H9 (cell line): ENCODE measurements around the gene RTN4R. TPM values are rescaled to one million over a fixed set of nuclear protein-coding genes. Genes with fewer than 3 reads are reported as not detected.
"Not testable (repeated sequence)": the region's sequence is repeated elsewhere in the genome, so short reads cannot be mapped to it uniquely, and the experiment has no call there.

Source experiments
- DNase-seq: peaks from one replicate; pipeline ENCODE4 v3.0.0-alpha.2; 2017
- H2AFZ ChIP-seq: one replicate; pipeline ENCODE4 v1.6.1; 2013; ENCODE audit warnings: mild to moderate bottlenecking, low read length, control low read depth, moderate library complexity
- H2AK5ac ChIP-seq: 2 replicates; pipeline ENCODE4 v1.6.1; 2013; ENCODE audit warnings: low read length, control low read depth, mixed read lengths; ENCODE audit not compliant: insufficient read length
- H2BK120ac ChIP-seq: one replicate; pipeline ENCODE4 v1.6.1; 2013; ENCODE audit warnings: low read depth, mild to moderate bottlenecking, low read length, control low read depth, inconsistent platforms; ENCODE audit not compliant: poor library complexity, severe bottlenecking
- H2BK12ac ChIP-seq: 2 replicates; pipeline ENCODE4 v1.6.1; 2013; ENCODE audit warnings: low read length, control low read depth, mixed read lengths, low read depth; ENCODE audit not compliant: insufficient read length
- H2BK15ac ChIP-seq: 2 replicates; pipeline ENCODE4 v1.6.1; 2013; ENCODE audit warnings: low read depth, low read length, control low read depth
- H2BK20ac ChIP-seq: one replicate; pipeline ENCODE4 v1.6.1; 2013; ENCODE audit warnings: low read depth, mild to moderate bottlenecking, low read length, control low read depth, inconsistent platforms; ENCODE audit not compliant: poor library complexity, severe bottlenecking
- H2BK5ac ChIP-seq: 2 replicates; pipeline ENCODE4 v1.6.1; 2013; ENCODE audit warnings: low read length, control low read depth, mixed read lengths; ENCODE audit not compliant: insufficient read length
- H3K14ac ChIP-seq: 2 replicates; pipeline ENCODE4 v1.6.1; 2013; ENCODE audit warnings: low read length, control low read depth; ENCODE audit not compliant: insufficient read depth
- H3K18ac ChIP-seq: 2 replicates; pipeline ENCODE4 v1.6.1; 2013; ENCODE audit warnings: low read depth, mild to moderate bottlenecking, mixed read lengths, low read length, control low read depth; ENCODE audit not compliant: insufficient read length
- H3K23ac ChIP-seq: 2 replicates; pipeline ENCODE4 v1.6.1; 2013; ENCODE audit warnings: low read length, control low read depth, mixed read lengths, low read depth; ENCODE audit not compliant: insufficient read length
- H3K23me2 ChIP-seq: 2 replicates; pipeline ENCODE4 v1.6.1; 2013; ENCODE audit warnings: low read depth, mild to moderate bottlenecking, mixed read lengths, low read length, control low read depth; ENCODE audit not compliant: insufficient read length, poor library complexity, severe bottlenecking
- H3K27ac ChIP-seq: 2 replicates; pipeline ENCODE4 v1.5.1; 2013; ENCODE audit warnings: low read length, control low read depth, mixed read lengths, low read depth; ENCODE audit not compliant: insufficient read length
- H3K27me3 ChIP-seq: 2 replicates; pipeline ENCODE4 v1.6.1; 2013; ENCODE audit warnings: low read length, control low read depth, inconsistent platforms; ENCODE audit not compliant: insufficient read depth
- H3K4ac ChIP-seq: 2 replicates; pipeline ENCODE4 v1.6.1; 2013; ENCODE audit warnings: low read depth, mild to moderate bottlenecking, control low read depth, inconsistent platforms, low read length, moderate library complexity
- H3K4me1 ChIP-seq: 2 replicates; pipeline ENCODE4 v1.6.1; 2013; ENCODE audit warnings: low read length, control low read depth, inconsistent platforms; ENCODE audit not compliant: insufficient read depth
- H3K4me2 ChIP-seq: 2 replicates; pipeline ENCODE4 v1.6.1; 2013; ENCODE audit warnings: low read length, control low read depth, mixed read lengths; ENCODE audit not compliant: insufficient read length, insufficient read depth
- H3K56ac ChIP-seq: 2 replicates; pipeline ENCODE4 v1.6.1; 2013; ENCODE audit warnings: low read depth, mild to moderate bottlenecking, mixed read lengths, low read length, control low read depth; ENCODE audit not compliant: insufficient read length
- H3K79me1 ChIP-seq: 2 replicates; pipeline ENCODE4 v1.6.1; 2013; ENCODE audit warnings: low read depth, mild to moderate bottlenecking, moderate library complexity, low read length, control low read depth, inconsistent platforms; ENCODE audit not compliant: insufficient read depth, poor library complexity, severe bottlenecking
- H3K79me2 ChIP-seq: 2 replicates; pipeline ENCODE4 v1.6.1; 2013; ENCODE audit warnings: low read length, control low read depth, inconsistent platforms; ENCODE audit not compliant: insufficient read depth
- H3K9ac ChIP-seq: 2 replicates; pipeline ENCODE4 v1.6.1; 2013; ENCODE audit warnings: low read length, control low read depth, mixed read lengths; ENCODE audit not compliant: insufficient read length; ENCODE audit errors: extremely low read depth
- H3K9me3 ChIP-seq: one replicate; pipeline ENCODE4 v1.6.1; 2013; ENCODE audit warnings: low read depth, low read length, inconsistent platforms; ENCODE audit not compliant: control insufficient read depth
- H3T11ph ChIP-seq: one replicate; pipeline ENCODE4 v1.6.1; 2013; ENCODE audit warnings: mild to moderate bottlenecking, low read length, control low read depth, inconsistent platforms
- H4K20me1 ChIP-seq: one replicate; pipeline ENCODE4 v1.6.1; 2013; ENCODE audit not compliant: control insufficient read depth, insufficient read length, insufficient read depth
- H4K5ac ChIP-seq: 2 replicates; pipeline ENCODE4 v1.6.1; 2013; ENCODE audit warnings: low read depth, mild to moderate bottlenecking, mixed read lengths, low read length, control low read depth; ENCODE audit not compliant: insufficient read length
- H4K8ac ChIP-seq: replicated peaks from 2 replicates; pipeline ENCODE4 v1.6.1; 2013; ENCODE audit warnings: low read length, control low read depth, mixed read lengths, low read depth; ENCODE audit not compliant: insufficient read length
- H4K91ac ChIP-seq: 2 replicates; pipeline ENCODE4 v1.6.1; 2013; ENCODE audit warnings: low read depth, mild to moderate bottlenecking, moderate library complexity, mixed read lengths, low read length, control low read depth; ENCODE audit not compliant: insufficient read length
- H3K27ac Mint-ChIP-seq, 3 experiments: 2 replicates in 2 of 3; 3 replicates in 1 of 3; pipeline ENCODE4 v1.8.0; 2020 to 2021; ENCODE audit warnings: mixed read lengths in 3 of 3, mild to moderate bottlenecking in 1 of 3, moderate library complexity in 1 of 3
- H3K27me3 Mint-ChIP-seq: 2 replicates; pipeline ENCODE4 v1.8.0; 2021; ENCODE audit warnings: low read depth, mild to moderate bottlenecking, moderate library complexity, mixed read lengths
- H3K36me3 Mint-ChIP-seq, 3 experiments: 2 replicates in 2 of 3; 3 replicates in 1 of 3; pipeline ENCODE4 v1.8.0; 2020 to 2021; ENCODE audit warnings: low read depth in 3 of 3, mixed read lengths in 3 of 3; ENCODE audit not compliant: insufficient read depth in 1 of 3
- H3K4me1 Mint-ChIP-seq, 2 experiments: 2 replicates each; pipeline ENCODE4 v1.8.0; 2020; ENCODE audit warnings: mixed read lengths in 2 of 2
- H3K4me3 Mint-ChIP-seq, 2 experiments: 2 replicates in 1 of 2; 3 replicates in 1 of 2; pipeline ENCODE4 v1.8.0; 2020 to 2021; ENCODE audit warnings: mild to moderate bottlenecking in 2 of 2, mixed read lengths in 2 of 2, moderate library complexity in 1 of 2
- H3K9me3 Mint-ChIP-seq, 2 experiments: 2 replicates in 1 of 2; 3 replicates in 1 of 2; pipeline ENCODE4 v1.8.0; 2020; ENCODE audit warnings: mild to moderate bottlenecking in 2 of 2, mixed read lengths in 2 of 2, moderate library complexity in 1 of 2
- CTCF ChIP-seq: fragments of 200-600 bp; sonication (generic); conservative IDR thresholded peaks from 3 replicates; pipeline ENCODE4 v1.8.0; 2021; ENCODE audit warnings: antibody characterized with exemption, mild to moderate bottlenecking
- whole genome bisulfite sequencing: extraction: QIAGEN DNeasy Blood & Tissue Kit; methylation state at CpG from one replicate; pipeline ENCODE4 v1.1.7; 2013; ENCODE audit warnings: missing lambda C conversion rate, low lambda C conversion rate, mixed read lengths; ENCODE audit not compliant: insufficient read length; ENCODE audit errors: extremely low coverage; 5-methylcytosine and 5-hydroxymethylcytosine counted together
- total RNA-seq: library from RNA; stranded (reverse); gene quantifications from 2 replicates; pipeline ENCODE4 v1.2.1, GENCODE V29; 2021

RTN4R gene
- total RNA-seq, 1 experiment from 2014 or later = 19.0 TPM

DNA sequence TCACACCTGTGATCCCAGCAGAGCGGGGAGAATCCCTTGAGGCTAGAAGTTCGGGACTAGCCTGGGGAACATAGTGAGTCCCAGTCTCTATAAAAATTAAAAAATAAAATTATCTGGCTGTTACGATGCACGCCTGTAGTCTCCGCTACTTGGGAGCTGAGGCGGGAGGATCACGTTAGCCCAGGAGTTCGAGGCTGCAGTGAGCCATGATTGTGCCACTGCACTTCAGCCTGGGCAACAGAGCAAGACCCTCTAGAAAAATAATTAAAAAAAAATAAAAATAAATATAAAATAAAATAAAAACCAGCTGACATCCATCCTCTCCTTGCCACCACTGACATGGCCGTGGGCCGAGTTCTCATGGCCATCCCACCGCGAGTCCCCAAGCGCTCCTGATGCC is 7.7 kb upstream of the RTN4R start:
- Histone ChIP-seq H2AK5ac (no peak overlapping the region), H4K8ac (no peak overlapping the region), H4K91ac (no peak overlapping the region), H4K5ac (no peak overlapping the region), H3K4ac (no peak overlapping the region), H3K27ac (no peak overlapping the region), H2AFZ (no peak overlapping the region), H3K79me2 (no peaks in the 10 kb centered on the region), H2BK20ac (no peak overlapping the region), H3K23ac (no peak overlapping the region), H3K9ac (no peak overlapping the region), H2BK5ac (no peak overlapping the region), H3T11ph (no peak overlapping the region), H3K9me3 (no peaks in the 10 kb centered on the region), H4K20me1 (no peaks in the 10 kb centered on the region), H2BK12ac (no peak overlapping the region), H2BK120ac (no peak overlapping the region), H3K23me2 (no peaks in the 10 kb centered on the region), H3K4me2 (no peak overlapping the region), H3K27me3 (no peaks in the 10 kb centered on the region), H3K14ac (no peak overlapping the region), H3K4me1 (no peaks in the 10 kb centered on the region), H3K79me1 (no peaks in the 10 kb centered on the region), H2BK15ac (no peak overlapping the region), H3K56ac (no peak overlapping the region), H3K18ac (no peak overlapping the region)
- no peak for DNase-seq
- no CpG with 5 or more reads among the region's 13 CpGs for WGBS
- H3K36me3 Mint-ChIP-seq = no peaks in the 10 kb centered on the region
- no peak overlapping the region for H3K27ac Mint-ChIP-seq
- H3K4me3 Mint-ChIP-seq = no peak overlapping the region
- no peak for TF ChIP-seq CTCF
- H3K9me3 Mint-ChIP-seq = no peaks in the 10 kb centered on the region
- H3K27me3 Mint-ChIP-seq = no peaks in the 10 kb centered on the region
- H3K4me1 Mint-ChIP-seq = peaks cover 2 to 14% of the 10 kb centered on the region in 2 experiments; a peak in 3 of 4 replicates

DNA sequence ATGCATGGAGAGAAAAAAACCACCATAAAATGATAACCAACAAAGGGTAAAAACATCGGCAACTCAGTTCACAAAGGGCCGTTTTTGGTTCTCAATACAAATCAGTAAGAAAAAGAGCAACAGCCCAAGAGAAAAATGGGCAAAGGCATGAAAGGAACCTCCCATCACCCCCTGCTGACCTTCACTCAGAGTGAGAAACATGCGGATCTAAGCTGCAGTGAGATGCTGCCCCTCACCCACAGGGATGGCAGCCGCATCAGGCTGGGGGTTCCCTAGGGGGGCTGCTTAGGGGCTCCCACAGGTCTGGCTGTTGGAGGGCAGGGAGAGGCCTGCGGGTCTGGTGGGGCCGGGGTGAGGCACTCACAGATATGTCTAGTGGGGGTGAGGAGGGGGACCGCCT is 7.2 kb upstream of the RTN4R start:
- not testable (repeated sequence) for H4K91ac ChIP-seq, H3K14ac ChIP-seq, H3K27ac ChIP-seq, H3K18ac ChIP-seq, H3K23me2 ChIP-seq, H4K20me1 ChIP-seq, H3K79me1 ChIP-seq, H2BK15ac ChIP-seq, H3K23ac ChIP-seq, H3K4me2 ChIP-seq, H2BK120ac ChIP-seq, H3K9ac ChIP-seq, H3K79me2 ChIP-seq, H2BK20ac ChIP-seq, H2BK5ac ChIP-seq, H3K56ac ChIP-seq, H3K27me3 ChIP-seq, H2BK12ac ChIP-seq, H3K27me3 Mint-ChIP-seq, H3K4me1 ChIP-seq, H2AK5ac ChIP-seq, H3K27ac Mint-ChIP-seq, H3K9me3 ChIP-seq, H4K5ac ChIP-seq, DNase-seq, H4K8ac ChIP-seq, H3T11ph ChIP-seq, H2AFZ ChIP-seq, H3K4ac ChIP-seq, H3K36me3 Mint-ChIP-seq, H3K9me3 Mint-ChIP-seq, H3K4me3 Mint-ChIP-seq
- WGBS = no CpG with 5 or more reads among the region's 7 CpGs
- peaks cover 4 to 17% of the 10 kb centered on the region in 2 experiments for H3K4me1 Mint-ChIP-seq
